NCI-H2081 treated with DMSO at 0.1 percent for 48 hours (cell line): ENCODE data around the gene STEAP4.

Experiments used
- DNase-seq: peaks from one replicate; lab custom pipeline; 2025; lab: John Stamatoyannopoulos, UW

STEAP4 gene

GRCh38 chr7:88306590-88307048 lies at the start of gene STEAP4:
Gene STEAP4 (minus strand): TSS chr7:88306894. CDS start chr7:88284269, 22,625 bp downstream.
- DNase-seq, result no peak

- no peak for DNase-seq
Measured at GRCh38 chr7:88355011-88355410, 48.3 kb upstream of the STEAP4 start.

- no peak for DNase-seq
Measured at GRCh38 chr7:88350118-88350517, 43.4 kb upstream of the STEAP4 start.

GRCh38 chr7:88347517-88347916 lies 40.8 kb upstream of the STEAP4 start:
- no peak for DNase-seq

- DNase-seq, result no peak
Measured at GRCh38 chr7:88347090-88347489, 40.4 kb upstream of the STEAP4 start.

GRCh38 chr7:88346357-88346756 lies 39.7 kb upstream of the STEAP4 start:
- DNase-seq, result no peak

GRCh38 chr7:88344956-88345832 lies 38.5 kb upstream of the STEAP4 start:
- DNase-seq, result no peak

- no peak for DNase-seq
Measured at GRCh38 chr7:88344271-88344670, 37.6 kb upstream of the STEAP4 start.

GRCh38 chr7:88339195-88339922 lies 32.7 kb upstream of the STEAP4 start:
- no peak for DNase-seq

GRCh38 chr7:88338503-88338902 lies 31.8 kb upstream of the STEAP4 start:
- no peak for DNase-seq

GRCh38 chr7:88337572-88337971 lies 30.9 kb upstream of the STEAP4 start:
- DNase-seq, result no peak

GRCh38 chr7:88331322-88331721 lies 24.6 kb upstream of the STEAP4 start:
- no peak for DNase-seq

- DNase-seq, result no peak
Measured at GRCh38 chr7:88329532-88330463, 23.1 kb upstream of the STEAP4 start.

- no peak for DNase-seq
Measured at GRCh38 chr7:88328787-88329186, 22.1 kb upstream of the STEAP4 start.

GRCh38 chr7:88324699-88325098 lies 18.0 kb upstream of the STEAP4 start:
- DNase-seq, result no peak

GRCh38 chr7:88322151-88322550 lies 15.5 kb upstream of the STEAP4 start:
- DNase-seq, result no peak

- no peak for DNase-seq
Measured at GRCh38 chr7:88321694-88322093, 15.0 kb upstream of the STEAP4 start.

GRCh38 chr7:88318196-88318595 lies 11.5 kb upstream of the STEAP4 start:
- DNase-seq, result no peak

- DNase-seq, result no peak
Measured at GRCh38 chr7:88317422-88317821, 10.7 kb upstream of the STEAP4 start.

GRCh38 chr7:88316456-88316855 lies 9.8 kb upstream of the STEAP4 start:
- DNase-seq, result no peak

- no peak for DNase-seq
Measured at GRCh38 chr7:88315522-88315921, 8.8 kb upstream of the STEAP4 start.

GRCh38 chr7:88314061-88314491 lies 7.4 kb upstream of the STEAP4 start:
- no peak for DNase-seq
